GM20000 (cell line): Measurements from ENCODE around the gene PPM1K.

Source experiments
- DNase-seq: peaks from one replicate; pipeline ENCODE4 v3.0.0; 2012; ENCODE audit warnings: low spot score
- CTCF ChIP-seq: IDR thresholded peaks from 2 replicates; pipeline ENCODE4 v1.5.1; 2012; ENCODE audit warnings: mild to moderate bottlenecking, control low read depth; ENCODE audit errors: extremely low read depth, missing control alignments

Gene PPM1K

DNA sequence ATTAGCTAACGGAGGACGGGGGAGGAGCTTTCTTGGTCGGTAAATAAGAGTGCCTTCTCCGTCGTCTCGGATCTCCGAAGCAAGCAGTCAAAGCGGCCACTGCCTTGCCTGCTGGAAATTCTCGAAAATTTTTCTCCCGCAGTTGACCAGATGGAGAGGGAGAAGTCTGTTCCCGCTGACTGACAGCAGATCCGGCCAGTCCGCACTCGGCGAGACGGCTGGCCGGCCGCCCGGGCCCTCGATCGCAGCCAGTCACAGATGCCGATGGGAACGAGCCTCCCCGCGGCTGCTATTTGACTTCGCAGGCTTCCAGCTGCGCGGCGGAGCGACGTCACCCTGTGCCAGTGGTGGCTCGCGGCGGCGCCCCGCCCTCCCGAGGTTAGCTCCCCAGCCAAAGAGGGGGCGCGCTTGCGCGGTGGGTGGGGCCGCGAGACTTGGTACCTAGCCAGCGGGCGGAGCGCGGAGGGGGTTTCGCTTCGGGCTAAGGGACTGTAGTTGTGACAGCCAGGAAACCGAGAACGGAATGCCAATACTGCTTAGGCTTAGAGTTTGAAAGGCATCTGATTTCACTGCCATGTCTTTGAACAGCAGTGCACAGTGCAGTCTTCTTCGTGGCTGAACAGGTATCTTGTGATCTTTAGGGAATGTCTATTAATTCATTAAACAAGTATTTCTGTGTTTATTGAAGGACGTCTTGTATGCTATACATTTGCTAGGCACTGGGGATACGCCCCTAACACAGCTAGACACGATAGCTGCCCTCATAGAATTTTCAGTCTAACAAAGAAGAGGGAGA is at the start of gene PPM1K:
TSS of gene PPM1K (minus strand) at position 123 of the 796 bp plus-strand sequence. CDS start 5,978 bp downstream, outside the sequence.
- peak; percentile 93 for DNase-seq
- no peak for TF ChIP-seq CTCF

- no peak for TF ChIP-seq CTCF
- no peak for DNase-seq
Measured at GRCh38 chr4:88333741-88334405, 49.5 kb upstream of the PPM1K start.

DNA sequence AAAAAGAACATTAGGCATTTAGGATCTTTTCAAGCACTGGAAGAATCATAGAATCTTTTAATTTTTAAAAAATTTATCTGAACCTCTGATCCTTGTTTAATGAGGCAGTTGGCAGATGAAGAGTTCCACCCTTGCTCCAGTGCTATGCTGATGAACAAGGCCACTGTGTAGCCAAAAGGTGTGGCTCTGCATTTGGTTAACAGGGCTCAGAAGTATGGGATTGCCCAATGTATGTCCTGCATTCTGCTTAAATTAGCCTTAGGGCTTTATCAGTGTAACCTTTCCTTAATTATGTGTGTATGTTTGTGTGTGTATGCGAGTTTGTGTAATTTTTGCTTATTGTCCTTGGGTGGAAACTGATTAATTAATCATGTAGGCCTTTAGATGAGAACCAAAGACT is 43.3 kb upstream of the PPM1K start:
- no peak for DNase-seq
- no peak for TF ChIP-seq CTCF

GRCh38 chr4:88320780-88321373 is 36.5 kb upstream of the PPM1K start:
- DNase-seq, result peak; percentile 83

DNA sequence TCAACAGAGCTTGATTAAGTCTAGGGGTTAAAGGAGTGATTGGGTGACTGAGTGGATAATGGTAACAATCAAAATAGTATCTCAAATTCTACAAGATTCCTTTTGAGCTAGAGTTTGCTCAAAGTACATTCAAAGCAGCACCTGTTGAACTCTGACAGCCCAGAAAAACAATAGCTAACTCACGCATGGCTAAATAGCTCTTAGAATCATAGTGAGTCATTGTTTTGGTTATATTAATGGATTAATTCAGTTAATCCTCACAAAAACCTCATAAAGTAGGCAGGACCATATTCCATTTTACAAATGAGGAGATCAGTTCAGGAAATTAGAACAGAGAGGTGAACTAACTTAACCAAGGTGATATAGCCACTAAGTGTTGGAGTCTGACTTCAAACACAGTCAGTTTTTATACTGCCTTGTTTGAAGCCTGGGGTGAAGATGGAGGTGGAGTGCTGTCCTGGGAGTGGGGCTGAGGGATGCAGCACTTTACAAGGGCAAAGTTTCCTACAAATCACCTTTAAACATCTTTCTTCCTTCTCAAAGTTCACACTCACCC is 35.9 kb upstream of the PPM1K start:
- DNase-seq, result peak; percentile 47
- TF ChIP-seq CTCF, result no peak

More at GRCh38 chr4:88320780-88321373, 36.5 kb upstream of the PPM1K start:
- TF ChIP-seq CTCF, result no peak

DNA sequence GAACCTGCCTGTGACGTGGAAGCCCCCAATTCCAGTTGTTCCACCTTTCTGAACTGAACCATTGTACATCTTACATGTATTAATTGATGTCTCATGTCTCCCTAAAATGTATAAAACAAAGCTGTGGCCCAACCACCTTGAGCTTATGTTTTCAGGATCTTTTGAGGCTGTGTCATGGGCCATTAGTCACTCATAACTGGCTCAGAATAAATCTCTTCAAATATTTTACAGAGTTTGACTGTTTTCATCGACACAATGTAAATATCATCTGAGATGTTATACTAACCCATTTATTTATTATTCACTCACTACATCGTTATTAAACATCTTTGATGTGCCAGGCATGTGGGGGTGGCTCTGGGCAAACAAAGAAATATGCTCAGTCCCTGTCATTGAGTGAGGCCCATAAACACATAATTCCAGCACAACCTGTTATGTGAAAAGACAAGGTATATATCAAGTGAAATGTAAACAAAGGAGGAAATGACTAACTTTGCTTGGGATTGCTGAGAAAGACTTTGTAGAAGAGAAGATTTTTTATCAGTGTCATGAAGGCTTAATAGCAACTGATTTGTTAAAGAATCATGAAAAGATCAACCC is 34.5 kb upstream of the PPM1K start:
- no peak for TF ChIP-seq CTCF
- DNase-seq, result no peak
